Thymus (tissue), 11 donors: Measurements from ENCODE around the gene MKNK2. TPM values are rescaled to one million over a fixed set of nuclear protein-coding genes. Genes with fewer than 3 reads are reported as not detected.

Source experiments
- DNase-seq, 9 donors: peaks; one replicate each; pipeline ENCODE4 v3.0.0-alpha.2; 2013; ENCODE audit warnings: low spot score in 9 of 9, low read depth in 6 of 9, missing footprints in 1 of 9
- H3K27ac ChIP-seq, 2 donors: one replicate each; pipeline ENCODE4 v1.5.1; 2013; ENCODE audit warnings: control low read depth in 1 of 2, low read depth in 1 of 2, low read length in 1 of 2, mild to moderate bottlenecking in 1 of 2, moderate library complexity in 1 of 2
- H3K27me3 ChIP-seq, 2 donors: one replicate each; pipeline ENCODE4 v1.5.1; 2013; ENCODE audit warnings: low read length in 1 of 2; ENCODE audit not compliant: control insufficient read depth in 2 of 2, insufficient read depth in 1 of 2
- H3K36me3 ChIP-seq, 2 donors: one replicate each; pipeline ENCODE4 v1.5.1; 2013; ENCODE audit warnings: low read length in 1 of 2, mild to moderate bottlenecking in 1 of 2, moderate library complexity in 1 of 2; ENCODE audit not compliant: control insufficient read depth in 2 of 2, insufficient read depth in 2 of 2
- H3K4me1 ChIP-seq, 2 donors: one replicate each; pipeline ENCODE4 v1.5.1; 2013; ENCODE audit warnings: low read length in 2 of 2; ENCODE audit not compliant: control insufficient read depth in 2 of 2, insufficient read depth in 2 of 2
- H3K4me3 ChIP-seq, 2 donors: one replicate each; pipeline ENCODE4 v1.5.1; 2013; ENCODE audit warnings: low read length in 2 of 2, control low read depth in 1 of 2, mild to moderate bottlenecking in 1 of 2
- H3K9me3 ChIP-seq, 2 donors: one replicate each; pipeline ENCODE4 v1.5.1; 2013; ENCODE audit warnings: low read length in 1 of 2, mild to moderate bottlenecking in 1 of 2; ENCODE audit not compliant: control insufficient read depth in 2 of 2, insufficient read depth in 1 of 2
- WGBS: extraction: QIAGEN DNeasy Blood & Tissue Kit; methylation state at CpG from one replicate; pipeline ENCODE4 v1.1.7; 2013; 5-methylcytosine and 5-hydroxymethylcytosine counted together
- polyA plus RNA-seq: library from polyadenylated mRNA; stranded (reverse); fragments of 200-250 nt; gene quantifications from one replicate; pipeline ENCODE4 v1.2.3, GENCODE V29; 2013
- total RNA-seq: library from RNA; stranded (reverse); fragments of 120-200 nt; gene quantifications from one replicate; pipeline ENCODE4 v1.2.4, GENCODE V29; 2013
- donor health status: healthy.

Gene MKNK2
- total and polyA plus RNA-seq, 2 donors = 59.4 to 97.9 TPM

- no peaks in the 10 kb centered on the region for H3K36me3 ChIP-seq
- H3K9me3 ChIP-seq = no peaks in the 10 kb centered on the region
- no peak overlapping the region for H3K4me3 ChIP-seq
- H3K4me1 ChIP-seq = peaks cover 15 to 46% of the 10 kb centered on the region in 2 donors
- DNase-seq = no peak
- 96% methylated on average over 9 of the region's 9 CpGs for WGBS
- H3K27ac ChIP-seq = no peak overlapping the region
- no peaks in the 10 kb centered on the region for H3K27me3 ChIP-seq
Observed at GRCh38 chr19:2062770-2063169, 11.7 kb upstream of the MKNK2 start.

DNA sequence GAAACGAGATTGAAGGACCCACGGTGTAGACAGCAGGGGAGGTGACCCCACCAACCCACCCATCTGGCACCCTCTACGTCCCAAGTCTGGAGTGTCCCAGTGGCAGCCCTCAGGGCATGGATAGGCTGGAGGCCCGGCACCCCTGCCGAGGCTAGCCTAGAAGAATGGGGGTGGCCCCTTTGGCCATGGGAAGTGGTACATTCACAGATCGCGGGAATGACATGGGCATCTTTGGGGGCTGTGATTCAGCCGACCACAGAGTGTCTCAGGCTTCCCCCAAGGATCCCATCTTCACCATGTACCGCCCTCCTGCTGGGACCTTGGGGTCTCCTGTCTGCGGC lies 11.3 kb upstream of the MKNK2 start:
- peaks cover 15 to 50% of the 10 kb centered on the region in 2 donors for H3K4me1 ChIP-seq
- no peaks in the 10 kb centered on the region for H3K9me3 ChIP-seq
- DNase-seq = no peak
- H3K36me3 ChIP-seq = no peaks in the 10 kb centered on the region
- H3K27me3 ChIP-seq = no peaks in the 10 kb centered on the region
- H3K4me3 ChIP-seq = peak overlapping the region; percentile 59 to 85
- peak overlapping the region; percentile 83 to 93 for H3K27ac ChIP-seq
- WGBS = 79% methylated on average over 10 of the region's 10 CpGs

GRCh38 chr19:2061495-2062388 lies 10.7 kb upstream of the MKNK2 start:
- Histone ChIP-seq H3K27ac (peak overlapping the region; percentile 93 to 98), H3K36me3 (no peaks in the 10 kb centered on the region), H3K4me3 (peak overlapping the region; percentile 59 to 85), H3K4me1 (peaks cover 19 to 56% of the 10 kb centered on the region in 2 donors), H3K27me3 (no peaks in the 10 kb centered on the region), H3K9me3 (no peaks in the 10 kb centered on the region)
- 2% methylated on average over 50 of the region's 50 CpGs for WGBS
- DNase-seq = peak; percentile 94 to 100 (median 99)

DNA sequence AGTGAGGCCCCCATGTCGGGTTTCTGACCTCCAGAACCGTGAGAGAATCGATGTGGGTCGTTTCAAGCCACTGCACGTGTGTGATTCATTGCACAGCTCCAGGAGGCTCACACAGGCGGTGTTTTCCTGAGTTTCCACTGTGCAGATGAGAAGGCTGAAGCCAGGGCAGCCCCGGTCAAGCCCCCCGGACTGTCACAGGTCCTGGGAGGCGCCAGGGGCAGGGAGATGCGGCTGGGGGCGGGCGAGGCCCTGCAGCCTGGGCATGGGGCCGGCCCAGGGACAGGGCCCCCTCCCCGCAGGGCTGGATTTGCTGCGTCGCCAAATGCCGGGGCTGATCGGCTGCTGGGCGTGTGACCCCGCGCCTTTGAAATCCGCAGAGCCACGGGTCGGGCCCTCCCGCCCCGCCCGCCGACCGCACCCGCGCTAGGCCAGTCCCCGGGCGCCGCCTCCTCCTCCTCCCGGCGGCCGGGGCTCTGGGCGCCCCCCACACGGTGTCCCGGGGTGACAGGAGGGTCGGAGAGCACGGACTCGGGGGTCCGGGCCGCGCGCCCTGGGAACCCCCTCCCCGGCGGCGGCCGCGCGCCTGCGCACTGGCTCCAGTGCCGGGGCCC lies 9.9 kb upstream of the MKNK2 start:
- Histone ChIP-seq H3K4me3 (peak overlapping the region; percentile 79 to 85), H3K4me1 (peaks cover 24 to 63% of the 10 kb centered on the region in 2 donors), H3K27me3 (no peaks in the 10 kb centered on the region), H3K27ac (peak overlapping the region; percentile 96 to 98), H3K9me3 (no peaks in the 10 kb centered on the region), H3K36me3 (no peaks in the 10 kb centered on the region)
- no peak for DNase-seq
- under 1% methylated on average over 55 of the region's 55 CpGs for WGBS

- 95% methylated on average over 24 of the region's 24 CpGs for WGBS
- H3K27ac ChIP-seq = peak overlapping the region; percentile 57 to 96
- H3K4me1 ChIP-seq = peaks cover 28 to 74% of the 10 kb centered on the region in 2 donors
- no peaks in the 10 kb centered on the region for H3K9me3 ChIP-seq
- DNase-seq = no peak
- H3K4me3 ChIP-seq = peak overlapping the region in 1 of 2 donors; percentile 79
- no peaks in the 10 kb centered on the region for H3K36me3 ChIP-seq
- H3K27me3 ChIP-seq = no peaks in the 10 kb centered on the region
Observed at GRCh38 chr19:2059422-2060201, 8.6 kb upstream of the MKNK2 start.

- no peak for DNase-seq
- Histone ChIP-seq H3K27me3 (no peaks in the 10 kb centered on the region), H3K9me3 (no peaks in the 10 kb centered on the region), H3K27ac (peak overlapping the region; percentile 78 to 96), H3K4me3 (no peak overlapping the region), H3K36me3 (no peaks in the 10 kb centered on the region), H3K4me1 (peaks cover 28 to 75% of the 10 kb centered on the region in 2 donors)
- whole genome bisulfite sequencing = 94% methylated on average over 27 of the region's 27 CpGs
Observed at GRCh38 chr19:2058570-2059421, 7.8 kb upstream of the MKNK2 start.

- Histone ChIP-seq H3K4me3 (no peak overlapping the region), H3K4me1 (peaks cover 28 to 82% of the 10 kb centered on the region in 2 donors), H3K27me3 (no peaks in the 10 kb centered on the region), H3K27ac (peak overlapping the region; percentile 78), H3K9me3 (no peaks in the 10 kb centered on the region), H3K36me3 (no peaks in the 10 kb centered on the region)
- 85% methylated on average over 23 of the region's 23 CpGs for WGBS
- no peak for DNase-seq
Observed at GRCh38 chr19:2057484-2058469, 6.7 kb upstream of the MKNK2 start.

DNA sequence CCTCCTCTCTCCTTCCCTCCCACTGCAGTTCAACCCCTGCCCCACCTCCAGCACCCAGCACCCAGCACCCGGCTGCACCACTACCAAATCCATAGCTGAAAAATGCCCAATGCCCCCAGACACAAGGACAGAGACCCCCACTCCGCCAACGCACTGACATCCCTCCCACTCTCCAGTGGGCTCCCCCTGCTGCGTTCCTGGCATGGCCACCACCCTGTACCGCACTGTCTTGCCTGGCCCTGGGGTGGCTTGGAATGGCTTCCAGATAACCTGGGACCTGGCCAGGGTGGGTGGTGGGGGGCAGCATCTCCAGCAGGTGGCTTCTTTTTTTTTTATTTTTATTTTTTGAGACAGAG lies 5.8 kb upstream of the MKNK2 start:
- Histone ChIP-seq H3K27me3 (no peaks in the 10 kb centered on the region), H3K27ac (peak overlapping the region; percentile 6 to 44), H3K36me3 (no peaks in the 10 kb centered on the region), H3K9me3 (no peaks in the 10 kb centered on the region), H3K4me1 (peaks cover 29 to 82% of the 10 kb centered on the region in 2 donors), H3K4me3 (no peak overlapping the region)
- DNase-seq = no peak
- 64% methylated on average over 5 of the region's 5 CpGs for WGBS
